HG02884 (cell line): Measurements from ENCODE around the gene EXOC5.

Experiments used
- ATAC-seq: cut with Tn5 transposase; IDR thresholded peaks from one replicate; pipeline ENCODE4 v1.9.1; 2021; ENCODE audit warnings: mild to moderate bottlenecking, moderate library complexity; ENCODE audit not compliant: unreplicated experiment

The EXOC5 gene

GRCh38 chr14:57168138-57168679 lies 100.5 kb downstream of the EXOC5 start:
- ATAC-seq = no peak

DNA sequence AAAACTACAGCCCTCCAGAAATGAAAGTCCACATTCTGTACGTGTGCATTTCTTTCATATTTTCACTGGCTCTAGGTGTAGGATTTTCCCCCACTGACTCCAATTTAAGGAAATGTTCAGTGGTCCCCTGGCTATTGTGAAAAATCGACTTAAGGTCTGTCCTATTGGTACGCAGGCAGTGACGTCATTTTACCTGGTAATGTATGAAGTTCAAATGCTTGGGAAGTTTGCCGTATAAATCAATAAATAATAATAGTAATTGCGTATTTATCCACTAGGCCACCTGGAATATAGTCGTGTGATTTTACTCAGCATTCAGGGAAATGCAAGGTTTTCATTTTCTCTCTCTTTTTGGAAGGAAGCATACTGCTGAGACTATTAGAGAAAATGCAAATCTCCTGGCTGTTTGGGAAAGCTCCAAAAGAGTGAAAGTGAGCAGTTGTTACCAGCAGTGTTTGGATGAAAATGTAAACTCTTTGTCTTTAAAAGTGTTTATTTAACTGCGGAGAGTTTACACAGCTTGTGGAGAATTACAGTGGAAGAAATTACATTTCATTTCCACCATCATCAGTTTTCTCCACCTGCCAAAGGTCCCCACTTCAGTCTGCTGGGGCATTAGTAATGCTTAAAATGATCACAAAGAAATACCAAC lies 107.0 kb downstream of the EXOC5 start:
- ATAC-seq = no peak

DNA sequence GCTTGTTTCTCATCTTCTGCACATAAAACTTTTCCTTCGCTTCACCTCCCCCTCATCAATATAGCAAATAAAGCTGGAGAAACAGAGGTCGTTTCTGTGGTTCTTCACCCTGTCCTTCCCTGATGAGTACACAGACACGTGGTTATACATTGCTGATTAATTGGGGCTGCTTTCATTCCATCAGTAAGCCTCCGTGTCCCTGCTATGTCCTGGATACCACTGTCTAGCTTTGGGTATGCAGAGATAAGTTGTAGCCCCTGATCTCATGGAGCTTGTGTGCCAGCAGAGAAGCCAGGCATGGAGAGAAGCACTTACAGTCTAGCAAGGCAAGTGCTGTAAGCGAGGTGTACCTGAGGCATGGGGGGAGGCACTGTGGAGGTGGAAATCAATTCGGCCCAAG lies 108.4 kb downstream of the EXOC5 start:
- ATAC-seq = no peak

- ATAC-seq = no peak
Observed at GRCh38 chr14:57153286-57153685, 115.4 kb downstream of the EXOC5 start.
